Right renal pelvis (tissue), 4 donors: ENCODE data around the gene BIRC6. TPM values are rescaled to one million over a fixed set of nuclear protein-coding genes. Genes with fewer than 3 reads are reported as not detected.
"Not testable (repeated sequence)": the region's sequence is repeated elsewhere in the genome, so short reads cannot be mapped to it uniquely, and the experiment has no call there.

Source experiments
- DNase-seq, 4 donors: peaks; one replicate each; pipeline ENCODE4 v3.0.0-alpha.2; 2013; ENCODE audit warnings: low read depth in 4 of 4, low spot score in 3 of 4, missing footprints in 1 of 4
- polyA plus RNA-seq, 4 donors: library from polyadenylated mRNA; unstranded; fragments of 120-200 nt; gene quantifications; one replicate each; pipeline ENCODE4 v1.2.1, GENCODE V29; 2013; ENCODE audit not compliant: insufficient read length in 4 of 4

Gene BIRC6, protein sequence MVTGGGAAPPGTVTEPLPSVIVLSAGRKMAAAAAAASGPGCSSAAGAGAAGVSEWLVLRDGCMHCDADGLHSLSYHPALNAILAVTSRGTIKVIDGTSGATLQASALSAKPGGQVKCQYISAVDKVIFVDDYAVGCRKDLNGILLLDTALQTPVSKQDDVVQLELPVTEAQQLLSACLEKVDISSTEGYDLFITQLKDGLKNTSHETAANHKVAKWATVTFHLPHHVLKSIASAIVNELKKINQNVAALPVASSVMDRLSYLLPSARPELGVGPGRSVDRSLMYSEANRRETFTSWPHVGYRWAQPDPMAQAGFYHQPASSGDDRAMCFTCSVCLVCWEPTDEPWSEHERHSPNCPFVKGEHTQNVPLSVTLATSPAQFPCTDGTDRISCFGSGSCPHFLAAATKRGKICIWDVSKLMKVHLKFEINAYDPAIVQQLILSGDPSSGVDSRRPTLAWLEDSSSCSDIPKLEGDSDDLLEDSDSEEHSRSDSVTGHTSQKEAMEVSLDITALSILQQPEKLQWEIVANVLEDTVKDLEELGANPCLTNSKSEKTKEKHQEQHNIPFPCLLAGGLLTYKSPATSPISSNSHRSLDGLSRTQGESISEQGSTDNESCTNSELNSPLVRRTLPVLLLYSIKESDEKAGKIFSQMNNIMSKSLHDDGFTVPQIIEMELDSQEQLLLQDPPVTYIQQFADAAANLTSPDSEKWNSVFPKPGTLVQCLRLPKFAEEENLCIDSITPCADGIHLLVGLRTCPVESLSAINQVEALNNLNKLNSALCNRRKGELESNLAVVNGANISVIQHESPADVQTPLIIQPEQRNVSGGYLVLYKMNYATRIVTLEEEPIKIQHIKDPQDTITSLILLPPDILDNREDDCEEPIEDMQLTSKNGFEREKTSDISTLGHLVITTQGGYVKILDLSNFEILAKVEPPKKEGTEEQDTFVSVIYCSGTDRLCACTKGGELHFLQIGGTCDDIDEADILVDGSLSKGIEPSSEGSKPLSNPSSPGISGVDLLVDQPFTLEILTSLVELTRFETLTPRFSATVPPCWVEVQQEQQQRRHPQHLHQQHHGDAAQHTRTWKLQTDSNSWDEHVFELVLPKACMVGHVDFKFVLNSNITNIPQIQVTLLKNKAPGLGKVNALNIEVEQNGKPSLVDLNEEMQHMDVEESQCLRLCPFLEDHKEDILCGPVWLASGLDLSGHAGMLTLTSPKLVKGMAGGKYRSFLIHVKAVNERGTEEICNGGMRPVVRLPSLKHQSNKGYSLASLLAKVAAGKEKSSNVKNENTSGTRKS (N-terminal part only)
- polyA plus RNA-seq = 10 to 100 TPM; 64.9 to 75.9 (median 71.1) TPM

DNA sequence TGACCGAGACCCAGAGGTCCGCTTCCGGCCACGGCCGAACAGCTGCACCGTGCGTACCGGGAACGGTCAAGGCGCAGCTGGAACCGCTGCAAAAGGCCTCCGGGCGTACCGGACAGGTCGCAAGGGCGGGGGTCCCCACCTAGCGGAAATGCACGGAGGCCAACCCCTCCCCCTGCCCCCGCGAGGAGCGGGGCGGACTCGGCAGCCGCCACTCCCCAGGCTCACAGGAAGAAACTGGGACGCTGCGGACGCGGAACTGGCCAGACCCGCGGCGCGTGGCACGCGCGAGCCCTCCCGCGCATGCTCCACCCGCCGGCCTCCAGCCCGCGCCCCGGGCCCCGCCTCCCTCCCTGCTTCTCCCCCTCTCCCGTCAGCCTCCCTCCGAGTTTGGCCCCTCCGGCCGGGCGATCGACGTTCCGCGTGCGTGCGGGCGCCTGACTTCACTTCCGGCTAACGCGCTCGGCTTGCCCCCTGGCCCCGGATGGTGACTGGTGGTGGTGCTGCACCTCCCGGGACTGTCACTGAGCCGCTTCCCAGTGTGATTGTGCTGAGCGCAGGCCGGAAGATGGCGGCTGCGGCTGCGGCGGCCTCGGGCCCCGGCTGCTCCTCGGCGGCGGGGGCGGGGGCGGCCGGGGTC, at the start of gene BIRC6:
Gene BIRC6 (plus strand): TSS at position 343 of the 637 bp plus-strand sequence. CDS start 139 bp downstream, at position 482.
- peak; percentile 89 to 93 (median 92) for DNase-seq

DNA sequence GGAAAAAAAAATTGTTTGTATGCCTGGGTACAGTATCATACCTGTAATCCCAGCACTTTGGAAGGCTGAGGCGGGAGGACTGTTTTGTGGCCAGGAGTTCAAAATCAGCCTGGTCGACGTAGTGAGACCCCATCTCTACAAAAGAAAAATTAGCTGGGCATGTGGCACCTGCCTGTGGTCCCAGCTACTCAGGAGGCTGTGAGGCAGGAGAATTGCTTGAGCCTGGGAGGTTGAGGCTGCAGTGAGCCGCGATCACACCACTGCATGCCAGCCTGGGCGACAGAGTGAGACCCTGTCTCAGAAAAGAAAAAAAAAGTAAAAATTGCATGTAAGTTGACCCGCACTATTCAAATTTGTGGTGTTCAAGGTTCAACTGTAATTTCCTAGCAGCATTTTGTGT, 46.2 kb upstream of the BIRC6 start:
- no peak for DNase-seq

- DNase-seq = no peak
These were observed 41.9 kb upstream of the BIRC6 start for GRCh38 chr2:32314886-32315285.

DNA sequence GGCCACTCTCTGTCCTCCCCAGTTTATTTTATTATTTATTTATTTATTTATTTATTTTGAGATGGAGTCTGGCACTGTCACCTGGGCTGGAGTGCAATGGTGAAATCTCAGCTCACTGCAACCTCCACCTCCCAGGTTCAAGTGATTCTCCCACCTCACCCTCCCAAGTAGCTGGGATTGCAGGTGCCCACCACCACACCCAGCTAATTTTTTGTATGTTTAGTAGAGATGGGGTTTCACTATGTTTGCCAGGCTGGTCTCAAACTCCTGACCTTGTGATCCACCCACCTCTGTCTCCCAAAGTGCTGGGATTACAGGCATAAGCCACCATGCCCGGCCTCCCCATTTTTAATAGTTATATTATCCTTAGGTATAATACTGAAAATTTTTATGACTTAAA, 28.1 kb upstream of the BIRC6 start:
- not testable (repeated sequence) for DNase-seq

DNA sequence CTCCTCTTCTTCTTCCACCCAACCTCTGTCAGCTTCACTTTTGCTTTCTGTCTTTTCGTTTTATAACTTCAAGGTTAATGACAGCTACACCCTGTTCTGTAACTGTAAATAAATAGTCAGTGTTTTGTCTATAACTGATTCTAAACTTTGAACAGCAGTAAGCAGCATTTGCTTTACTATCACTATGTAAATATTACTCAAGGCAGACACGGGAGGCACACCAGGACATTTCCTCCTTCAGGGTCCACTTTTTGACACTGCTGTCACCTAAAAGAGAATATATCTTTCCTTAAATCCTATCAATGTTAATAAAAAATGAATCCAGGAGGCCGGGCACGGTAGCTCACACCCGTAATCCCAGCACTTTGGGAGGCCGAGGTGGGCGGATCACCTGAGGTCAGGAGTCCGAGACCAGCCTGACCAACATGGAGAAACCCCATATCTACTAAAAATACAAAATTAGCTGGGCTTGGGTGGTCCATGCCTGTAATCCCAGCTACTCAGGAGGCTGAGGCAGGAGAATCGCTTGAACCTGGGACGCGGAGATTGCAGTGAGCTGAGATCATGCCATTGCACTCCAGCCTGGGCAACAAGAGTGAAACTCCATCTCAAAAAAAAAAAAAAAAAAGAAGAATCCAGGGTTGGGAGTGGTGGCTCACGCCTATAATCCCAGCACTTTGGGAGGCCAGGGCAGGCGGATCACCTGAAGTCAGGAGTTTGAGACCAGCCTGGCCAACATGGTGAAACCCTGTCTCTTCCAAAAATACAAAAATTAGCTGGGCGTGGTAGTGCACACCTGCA, 27.4 kb upstream of the BIRC6 start:
- not testable (repeated sequence) for DNase-seq

- DNase-seq = no peak
These were observed 26.7 kb upstream of the BIRC6 start for GRCh38 chr2:32330136-32330535.

DNA sequence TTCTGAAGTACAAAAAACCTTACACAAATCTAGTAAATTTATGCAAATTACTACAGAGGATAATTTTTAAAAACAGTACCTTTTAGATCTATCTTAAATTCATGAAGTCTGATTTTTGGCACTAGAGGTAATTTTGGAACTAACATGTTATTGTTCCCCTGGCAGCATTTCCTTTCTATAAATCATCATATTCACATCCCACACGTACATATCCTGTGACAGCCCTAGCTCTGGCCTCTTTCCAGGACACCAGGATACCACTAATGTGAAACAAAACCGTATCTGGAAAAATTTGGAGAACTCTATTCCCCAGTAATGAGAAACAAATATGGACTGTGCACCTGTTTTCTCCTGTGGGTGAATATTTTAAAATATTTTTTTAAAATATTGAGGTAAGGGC, 14.0 kb upstream of the BIRC6 start:
- no peak for DNase-seq

- not testable (repeated sequence) for DNase-seq
These were observed 6.0 kb upstream of the BIRC6 start for GRCh38 chr2:32350797-32351196.

- DNase-seq = peak in 1 of 4 donors; percentile 35
These were observed 695 bp upstream of the BIRC6 start for GRCh38 chr2:32355976-32356680.

DNA sequence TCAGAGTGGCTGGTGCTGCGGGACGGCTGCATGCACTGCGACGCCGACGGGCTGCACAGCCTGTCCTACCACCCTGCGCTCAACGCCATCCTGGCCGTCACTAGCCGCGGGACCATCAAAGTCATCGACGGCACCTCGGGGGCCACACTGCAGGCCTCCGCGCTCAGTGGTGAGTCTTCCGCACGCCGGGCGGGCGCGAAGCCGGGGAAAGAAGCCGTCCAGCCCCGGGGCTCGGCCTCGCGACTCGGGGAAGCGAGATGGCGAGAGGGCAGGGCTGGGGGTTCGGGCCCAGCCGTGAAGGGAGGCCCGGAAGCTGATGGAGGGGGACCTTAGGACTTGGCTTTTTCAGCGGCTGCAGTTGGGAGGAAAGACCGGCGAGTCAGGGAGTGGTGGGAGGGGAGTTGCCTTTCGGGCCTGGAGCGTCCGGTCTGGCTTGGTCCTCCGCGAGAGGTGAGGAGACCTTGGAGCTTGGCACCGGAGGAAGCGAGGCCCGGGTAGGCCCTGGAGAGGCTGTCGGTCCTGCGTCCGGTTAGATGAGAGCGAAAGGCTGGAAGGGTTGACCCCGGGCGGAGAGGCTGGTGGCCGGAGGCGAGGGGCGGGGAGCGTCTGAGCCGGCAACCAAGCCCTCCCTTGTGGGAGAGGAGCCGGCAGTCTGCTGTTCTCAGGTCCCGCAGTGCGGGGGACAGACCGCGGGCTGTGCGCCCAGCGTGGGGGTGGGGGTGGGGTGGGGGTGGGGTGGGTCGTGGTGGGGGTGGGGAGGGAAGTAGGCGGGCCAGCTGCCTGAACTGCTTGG, 691 bp downstream of the BIRC6 start:
- peak in 3 of 4 donors; percentile 20 to 58 (median 22) for DNase-seq

GRCh38 chr2:32358111-32358482, 1.3 kb downstream of the BIRC6 start:
- peak in 2 of 4 donors; percentile 12 to 18 for DNase-seq

GRCh38 chr2:32360416-32360815, 3.6 kb downstream of the BIRC6 start:
- DNase-seq = no peak

- DNase-seq = not testable (repeated sequence)
These were observed 6.2 kb downstream of the BIRC6 start for GRCh38 chr2:32362997-32363396.

- no peak for DNase-seq
These were observed 6.8 kb downstream of the BIRC6 start for GRCh38 chr2:32363597-32363996.

GRCh38 chr2:32364290-32364689, 7.5 kb downstream of the BIRC6 start:
- not testable (repeated sequence) for DNase-seq

- not testable (repeated sequence) for DNase-seq
These were observed 8.9 kb downstream of the BIRC6 start for GRCh38 chr2:32365679-32366078.

DNA sequence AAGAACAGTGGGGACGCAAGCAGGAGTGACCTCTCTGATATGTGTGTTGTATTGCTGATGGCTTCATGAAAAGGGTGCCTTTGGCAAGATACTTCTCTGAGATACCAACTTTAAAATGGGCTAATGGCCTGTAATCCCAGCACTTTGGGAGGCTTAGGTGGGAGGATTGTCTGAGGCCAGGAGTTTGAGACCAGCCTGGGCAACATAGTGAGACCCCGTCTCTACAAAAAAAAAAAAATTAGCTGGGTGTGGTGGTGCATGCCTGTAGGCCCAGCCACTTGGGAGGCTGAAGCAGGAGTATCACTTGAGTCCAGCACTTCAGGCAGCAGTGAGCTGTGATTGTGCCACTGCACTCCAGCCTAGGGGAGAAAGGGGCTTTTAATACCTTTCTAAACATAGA, 9.8 kb downstream of the BIRC6 start:
- no peak for DNase-seq

DNA sequence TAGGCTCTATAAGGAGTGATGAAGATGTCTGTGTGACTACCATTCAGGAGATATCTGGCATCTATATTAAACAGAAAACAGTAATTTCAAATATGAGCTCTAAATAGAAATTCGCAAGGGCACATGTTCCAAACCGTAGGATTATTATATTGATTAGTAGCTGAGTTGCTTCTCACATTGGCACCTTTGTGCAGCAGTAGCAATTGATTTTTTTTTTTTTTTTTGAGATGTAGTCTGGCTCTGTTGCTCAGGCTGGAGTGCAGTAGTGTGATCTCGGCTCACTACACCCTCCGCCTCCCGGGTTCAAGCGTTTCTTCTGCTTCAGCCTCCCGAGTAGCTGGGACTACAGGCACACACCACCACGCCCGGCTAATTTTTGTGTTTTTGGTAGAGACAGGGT, 12.4 kb downstream of the BIRC6 start:
- DNase-seq = no peak
